SK-N-SH (cell line): ENCODE data around the gene RSPO4. TPM values are rescaled to one million over a fixed set of nuclear protein-coding genes. Genes with fewer than 3 reads are reported as not detected.

ENCODE experiments used
- CTCF ChIA-PET: fragments of 300-600, 350-600 bp; formaldehyde crosslinking; extraction: SDS; loops from one replicate; lab custom pipeline; 2021; lab: Yijun Ruan, JAX
- POLR2A ChIA-PET: fragments of 350-600 bp; sonication (Branson Sonifier 250); formaldehyde crosslinking; extraction: SDS; loops from one replicate; lab custom pipeline; 2020; ENCODE audit warnings: antibody characterized with exemption, inconsistent platforms; lab: Yijun Ruan, JAX
- DNase-seq: peaks from one replicate; pipeline ENCODE4 v3.0.0; 2012
- H2AFZ ChIP-seq: fragments of 200-600 bp; sonication (generic); 2 replicates; pipeline ENCODE4 v1.8.1; 2016; ENCODE audit warnings: antibody characterized with exemption, mild to moderate bottlenecking, low read depth
- H3F3A ChIP-seq: fragments of 200-600 bp; sonication (generic); replicated peaks from 2 replicates; pipeline ENCODE3; 2016; ENCODE audit warnings: antibody characterized with exemption, mild to moderate bottlenecking; ENCODE audit not compliant: insufficient read depth
- H3K27ac ChIP-seq, 2 experiments: fragments of 200-500 bp in 1 of 2; fragments of 200-600 bp in 1 of 2; sonication (Bioruptor generic) in 1 of 2; sonication (generic), shearing (Covaris generic) in 1 of 2; 2 replicates each; pipeline versions ENCODE4 v1.5.1 to v1.6.1; 2014 to 2016; ENCODE audit warnings: low read depth in 2 of 2, inconsistent platforms in 1 of 2, low read length in 1 of 2, mild to moderate bottlenecking in 1 of 2, mixed read lengths in 1 of 2
- H3K27me3 ChIP-seq: fragments of 200-600 bp; sonication (generic), shearing (Covaris generic); 2 replicates; pipeline ENCODE4 v1.6.1; 2016; ENCODE audit warnings: mixed run types; ENCODE audit not compliant: insufficient read depth
- H3K36me3 ChIP-seq, 2 experiments: fragments of 200-500 bp in 1 of 2; fragments of 200-600 bp in 1 of 2; sonication (Bioruptor generic) in 1 of 2; sonication (generic) in 1 of 2; replicated peaks in 1 of 2; 2 replicates each; pipeline versions ENCODE3 to v1.5.1; 2014 to 2016; ENCODE audit warnings: low read length in 1 of 2, mild to moderate bottlenecking in 1 of 2; ENCODE audit not compliant: insufficient read depth in 2 of 2, control insufficient read depth in 1 of 2
- H3K4me1 ChIP-seq, 2 experiments: fragments of 200-500 bp in 1 of 2; fragments of 200-600 bp in 1 of 2; sonication (Bioruptor generic) in 1 of 2; sonication (generic), shearing (Covaris generic) in 1 of 2; 2 replicates each; pipeline versions ENCODE4 v1.5.1 to v1.6.1; 2014 to 2016; ENCODE audit warnings: low read depth in 1 of 2, low read length in 1 of 2, mixed run types in 1 of 2; ENCODE audit not compliant: insufficient read depth in 2 of 2, control insufficient read depth in 1 of 2
- H3K4me2 ChIP-seq: fragments of 200-600 bp; sonication (generic), shearing (Covaris generic); 2 replicates; pipeline ENCODE4 v1.6.1; 2017; ENCODE audit warnings: mixed run types
- H3K4me3 ChIP-seq, 2 experiments: fragments of 200-500 bp in 1 of 2; fragments of 200-600 bp in 1 of 2; sonication (Bioruptor generic) in 1 of 2; sonication (generic), shearing (Covaris generic) in 1 of 2; 2 replicates each; pipeline versions ENCODE4 v1.5.1 to v1.8.1; 2014 to 2016; ENCODE audit warnings: low read depth in 2 of 2, inconsistent platforms in 1 of 2, low read length in 1 of 2, mild to moderate bottlenecking in 1 of 2, mixed read lengths in 1 of 2, moderate library complexity in 1 of 2
- H3K79me2 ChIP-seq: fragments of 200-600 bp; sonication (generic); 2 replicates; pipeline ENCODE4 v1.8.1; 2017; ENCODE audit warnings: mild to moderate bottlenecking; ENCODE audit not compliant: insufficient read depth
- H3K9ac ChIP-seq: fragments of 200-600 bp; sonication (generic); 2 replicates; pipeline ENCODE4 v1.6.1; 2017; ENCODE audit warnings: mixed run types
- H3K9me2 ChIP-seq: fragments of 200-600 bp; sonication (generic); 2 replicates; pipeline ENCODE4 v1.6.1; 2017; ENCODE audit warnings: mixed run types
- H3K9me3 ChIP-seq: fragments of 200-600 bp; sonication (generic); 2 replicates; pipeline ENCODE4 v1.6.1; 2017; ENCODE audit warnings: mixed run types, mild to moderate bottlenecking, moderate library complexity
- H4K20me1 ChIP-seq: fragments of 200-600 bp; sonication (generic); 2 replicates; pipeline ENCODE4 v1.6.1; 2017; ENCODE audit warnings: mild to moderate bottlenecking, mixed run types; ENCODE audit not compliant: insufficient read depth
- ELF1 ChIP-seq: IDR thresholded peaks from 2 replicates; pipeline ENCODE4 v1.4.0; 2012
- EP300 ChIP-seq, 2 experiments: IDR thresholded peaks; 2 replicates each; pipeline versions ENCODE4 v1.4.0 to v1.6.1; 2012; ENCODE audit warnings: borderline replicate concordance in 1 of 2, low read depth in 1 of 2, low read length in 1 of 2
- EZH2phosphoT487 ChIP-seq: fragments of 200-600 bp; sonication (generic); IDR thresholded peaks from 2 replicates; pipeline ENCODE4 v1.6.1; 2017; ENCODE audit warnings: low read depth, mixed run types, mild to moderate bottlenecking, antibody characterized with exemption, moderate library complexity, borderline replicate concordance
- FOSL2 ChIP-seq: IDR thresholded peaks from 2 replicates; pipeline ENCODE4 v1.4.0; 2012; ENCODE audit warnings: low read depth, mild to moderate bottlenecking, moderate library complexity, borderline replicate concordance
- FOXJ3 ChIP-seq: sonication (generic); formaldehyde crosslinking; IDR thresholded peaks from 2 replicates; pipeline ENCODE4 v1.5.1; 2020; ENCODE audit warnings: mild to moderate bottlenecking, missing genetic modification reagents
- FOXM1 ChIP-seq: IDR thresholded peaks from 2 replicates; pipeline ENCODE4 v1.4.0; 2012; ENCODE audit warnings: low read depth, mild to moderate bottlenecking
- JUND ChIP-seq: IDR thresholded peaks from 2 replicates; pipeline ENCODE4 v1.4.0; 2012
- MEF2A ChIP-seq: IDR thresholded peaks from 2 replicates; pipeline ENCODE4 v1.4.0; 2012; ENCODE audit warnings: low read depth, borderline replicate concordance
- MXI1 ChIP-seq: IDR thresholded peaks from 2 replicates; pipeline ENCODE4 v1.6.1; 2012; ENCODE audit warnings: mild to moderate bottlenecking, low read depth, low read length, improper control_type of control experiment
- NFIC ChIP-seq: IDR thresholded peaks from 2 replicates; pipeline ENCODE4 v1.4.0; 2012; ENCODE audit warnings: borderline replicate concordance
- RAD21 ChIP-seq: IDR thresholded peaks from 2 replicates; pipeline ENCODE4 v1.6.1; 2012; ENCODE audit warnings: mild to moderate bottlenecking, low read length
- RCOR1 ChIP-seq: fragments of 150-350 bp; IDR thresholded peaks from 2 replicates; pipeline ENCODE4 v1.6.1; 2017; ENCODE audit warnings: antibody characterized with exemption, low read length
- TCF12 ChIP-seq: IDR thresholded peaks from 2 replicates; pipeline ENCODE4 v1.4.0; 2012
- YY1 ChIP-seq: IDR thresholded peaks from 2 replicates; pipeline ENCODE4 v1.4.0; 2012; ENCODE audit warnings: low read depth, mild to moderate bottlenecking
- ZBTB33 ChIP-seq: IDR thresholded peaks from 2 replicates; pipeline ENCODE4 v1.4.0; 2012; ENCODE audit warnings: low read depth, borderline replicate concordance
- WGBS: methylation state at CpG from one replicate; pipeline ENCODE4 v1.1.6; 2017; ENCODE audit warnings: low lambda C conversion rate; 5-methylcytosine and 5-hydroxymethylcytosine counted together
- polyA plus RNA-seq, 3 experiments: library from polyadenylated mRNA; depleted of rRNA; stranded (reverse); fragments of >200 nt; gene quantifications; 2 replicates each; pipeline ENCODE4 v1.2.3, GENCODE V29; 2012
- TF ChIP-seq, protein P1 (sequence below): fragments of 200-600 bp; sonication (generic); IDR thresholded peaks from 2 replicates; pipeline ENCODE4 v1.6.1; 2017; ENCODE audit warnings: antibody characterized with exemption, mild to moderate bottlenecking, moderate library complexity

The RSPO4 gene
- polyA plus RNA-seq, 1 of the 3 experiments (the other 2 are of a cell fraction) = not detected

DNA sequence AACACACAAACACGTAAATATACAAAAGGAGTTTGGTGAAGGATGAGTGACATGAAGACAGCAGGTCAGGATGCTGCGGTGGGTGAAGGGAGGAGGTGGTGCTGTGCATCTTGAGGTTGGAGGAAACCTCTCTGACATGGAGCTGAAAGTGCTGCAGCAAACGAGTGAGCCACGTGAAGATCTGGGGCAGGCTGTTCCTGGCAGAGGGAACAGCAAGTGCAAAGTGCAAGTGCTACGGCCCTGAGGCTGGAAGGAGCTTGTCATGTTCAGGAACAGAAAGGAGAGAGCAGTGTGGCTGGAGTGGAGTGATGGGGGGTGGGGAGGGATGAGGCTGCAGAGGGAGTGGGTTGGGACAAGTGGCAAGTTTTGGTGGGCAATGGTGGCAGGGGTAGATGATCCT, 61.2 kb downstream of the RSPO4 start:
- H3K27me3 ChIP-seq = no peaks in the 10 kb centered on the region; the same call in 1 of the 2 replicates
- no peaks in the 10 kb centered on the region for H3K79me2 ChIP-seq
- no peaks in the 10 kb centered on the region for H3K9me3 ChIP-seq
- ChIA-PET POLR2A (no interaction called here), CTCF (interaction anchor here (1.2 kb wide), 2 partner anchors 16 to 23 kb away, joined by 3 to 4 read pairs; no protein-coding TSS in a partner anchor)
- TF ChIP-seq MXI1 (no peak), NFIC (no peak), ZBTB33 (no peak), RCOR1 (no peak), FOSL2 (no peak), ELF1 (no peak), FOXM1 (no peak), RAD21 (no peak), YY1 (no peak), MEF2A (no peak), EP300 (IDR thresholded peaks at IDR 0.05; ENCODE audit: borderline replicate concordance in 1 of 2, low read depth in 1 of 2, low read length in 1 of 2) (no peak), EZH2phosphoT487 (no peak), TCF12 (no peak)
- TF ChIP-seq, protein P1, sequence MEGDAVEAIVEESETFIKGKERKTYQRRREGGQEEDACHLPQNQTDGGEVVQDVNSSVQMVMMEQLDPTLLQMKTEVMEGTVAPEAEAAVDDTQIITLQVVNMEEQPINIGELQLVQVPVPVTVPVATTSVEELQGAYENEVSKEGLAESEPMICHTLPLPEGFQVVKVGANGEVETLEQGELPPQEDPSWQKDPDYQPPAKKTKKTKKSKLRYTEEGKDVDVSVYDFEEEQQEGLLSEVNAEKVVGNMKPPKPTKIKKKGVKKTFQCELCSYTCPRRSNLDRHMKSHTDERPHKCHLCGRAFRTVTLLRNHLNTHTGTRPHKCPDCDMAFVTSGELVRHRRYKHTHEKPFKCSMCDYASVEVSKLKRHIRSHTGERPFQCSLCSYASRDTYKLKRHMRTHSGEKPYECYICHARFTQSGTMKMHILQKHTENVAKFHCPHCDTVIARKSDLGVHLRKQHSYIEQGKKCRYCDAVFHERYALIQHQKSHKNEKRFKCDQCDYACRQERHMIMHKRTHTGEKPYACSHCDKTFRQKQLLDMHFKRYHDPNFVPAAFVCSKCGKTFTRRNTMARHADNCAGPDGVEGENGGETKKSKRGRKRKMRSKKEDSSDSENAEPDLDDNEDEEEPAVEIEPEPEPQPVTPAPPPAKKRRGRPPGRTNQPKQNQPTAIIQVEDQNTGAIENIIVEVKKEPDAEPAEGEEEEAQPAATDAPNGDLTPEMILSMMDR = no peak
- H3K4me2 ChIP-seq = no peak overlapping the region
- no peaks in the 10 kb centered on the region for H4K20me1 ChIP-seq
- H3F3A ChIP-seq = no peaks in the 10 kb centered on the region
- no peaks in the 10 kb centered on the region for H3K4me1 ChIP-seq
- no peaks in the 10 kb centered on the region for H3K9me2 ChIP-seq
- H3K9ac ChIP-seq = no peak overlapping the region
- no peak overlapping the region for H3K27ac ChIP-seq
- H2AFZ ChIP-seq = no peak overlapping the region
- WGBS = 16% methylated on average over 5 of the region's 5 CpGs
- DNase-seq = no peak
- no peaks in the 10 kb centered on the region for H3K36me3 ChIP-seq
- no peak overlapping the region for H3K4me3 ChIP-seq

GRCh38 chr20:939606-940005, 62.5 kb downstream of the RSPO4 start:
- Histone ChIP-seq H3K36me3 (no peaks in the 10 kb centered on the region), H3K4me1 (no peaks in the 10 kb centered on the region), H3K4me2 (no peak overlapping the region), H3K79me2 (no peaks in the 10 kb centered on the region), H3K4me3 (no peak overlapping the region), H2AFZ (no peak overlapping the region), H3K27me3 (no peaks in the 10 kb centered on the region; the same call in 1 of the 2 replicates), H3K9me2 (no peaks in the 10 kb centered on the region), H3F3A (no peaks in the 10 kb centered on the region), H3K9ac (no peak overlapping the region), H3K27ac (no peak overlapping the region), H4K20me1 (no peaks in the 10 kb centered on the region), H3K9me3 (no peaks in the 10 kb centered on the region)
- no peak for DNase-seq
- WGBS = 38% methylated on average over 5 of the region's 5 CpGs
- CTCF ChIA-PET = no interaction called here
- TF ChIP-seq ELF1 (no peak), FOXJ3 (no peak), JUND (no peak)
- POLR2A ChIA-PET = no interaction called here
